Hindlimb muscle (tissue), 1 donor: ENCODE results near the gene PAOX. TPM values are rescaled to one million over a fixed set of nuclear protein-coding genes. Genes with fewer than 3 reads are reported as not detected.
"Not testable (repeated sequence)": the region's sequence is repeated elsewhere in the genome, so short reads cannot be mapped to it uniquely, and the experiment has no call there.

Experiments
- DNase-seq: peaks from one replicate; pipeline ENCODE4 v3.0.0-alpha.2; 2013
- polyA plus RNA-seq: library from polyadenylated mRNA; unstranded; fragments of 120-200 nt; gene quantifications from one replicate; pipeline ENCODE4 v1.2.1, GENCODE V29; 2013; ENCODE audit not compliant: insufficient read length

Gene PAOX
- polyA plus RNA-seq, 1 donor: 4.7 TPM

DNA sequence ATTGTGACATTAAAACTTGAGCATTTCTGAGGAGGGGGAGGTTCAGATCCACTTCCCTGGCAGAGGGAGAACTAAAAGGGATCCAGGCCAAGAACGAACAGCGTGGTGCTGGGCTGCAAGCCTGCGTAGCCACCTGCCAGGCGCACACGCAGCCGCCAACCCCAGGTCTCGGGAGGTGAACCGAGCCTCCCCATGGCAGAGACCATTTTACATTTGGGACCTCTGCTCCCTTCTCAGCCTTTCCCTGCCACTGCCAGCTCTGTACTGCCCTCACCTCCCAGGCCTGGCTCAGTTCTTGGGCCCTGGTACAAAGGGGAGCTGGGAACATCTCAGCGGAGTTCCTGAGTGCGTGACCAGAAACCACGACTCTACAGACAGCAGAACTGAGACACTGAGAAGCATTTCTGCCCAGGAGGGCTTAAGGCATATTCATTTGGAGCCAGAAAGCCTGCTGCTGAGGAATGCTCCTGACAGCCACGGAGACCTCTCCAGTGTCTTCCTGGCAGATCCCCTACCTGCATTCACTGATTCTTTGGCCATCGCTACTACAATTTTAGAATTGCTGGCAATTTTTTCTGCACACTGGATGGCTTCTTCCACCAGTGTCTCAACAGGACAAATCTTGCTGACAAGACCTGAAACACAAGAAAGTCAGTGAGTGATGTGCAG lies 13.5 kb upstream of the PAOX start:
- DNase-seq: no peak

DNA sequence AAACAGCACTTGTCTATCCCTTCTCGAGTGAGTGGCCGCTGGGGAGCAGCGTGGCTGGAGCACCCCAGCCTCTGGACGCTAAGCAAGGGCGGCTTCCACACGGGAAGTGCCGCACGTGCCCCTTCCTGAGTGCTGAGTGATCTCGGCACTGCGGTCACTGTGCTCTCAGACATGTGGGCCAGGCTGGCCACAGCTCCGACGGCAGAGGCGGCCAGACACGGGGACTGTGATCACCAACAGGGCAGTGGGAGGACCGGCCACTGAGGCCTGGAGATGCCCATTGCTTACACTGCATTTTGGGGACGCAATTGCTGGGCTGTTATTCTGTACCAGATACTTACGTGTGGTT lies 13.0 kb upstream of the PAOX start:
- DNase-seq: no peak

DNA sequence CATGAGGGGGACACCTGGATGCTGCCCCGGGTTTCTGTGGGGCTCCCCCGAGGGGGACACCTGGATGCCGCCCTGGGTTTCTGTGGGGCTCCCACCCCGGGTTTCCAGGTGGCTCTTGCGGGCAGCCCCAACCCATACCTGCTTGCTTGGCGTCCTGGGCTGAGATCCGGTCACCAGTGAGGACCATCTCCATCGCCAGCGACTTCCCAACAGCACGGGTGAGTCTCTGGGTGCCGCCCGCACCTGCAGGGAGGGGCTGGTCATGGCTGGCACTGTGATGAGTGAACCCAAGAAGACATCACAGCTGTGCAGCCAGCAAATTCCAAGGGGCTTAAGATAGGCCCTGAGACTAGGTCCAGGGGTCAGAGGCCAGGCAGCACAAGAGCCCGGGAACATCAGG lies 12.3 kb upstream of the PAOX start:
- no peak for DNase-seq

DNA sequence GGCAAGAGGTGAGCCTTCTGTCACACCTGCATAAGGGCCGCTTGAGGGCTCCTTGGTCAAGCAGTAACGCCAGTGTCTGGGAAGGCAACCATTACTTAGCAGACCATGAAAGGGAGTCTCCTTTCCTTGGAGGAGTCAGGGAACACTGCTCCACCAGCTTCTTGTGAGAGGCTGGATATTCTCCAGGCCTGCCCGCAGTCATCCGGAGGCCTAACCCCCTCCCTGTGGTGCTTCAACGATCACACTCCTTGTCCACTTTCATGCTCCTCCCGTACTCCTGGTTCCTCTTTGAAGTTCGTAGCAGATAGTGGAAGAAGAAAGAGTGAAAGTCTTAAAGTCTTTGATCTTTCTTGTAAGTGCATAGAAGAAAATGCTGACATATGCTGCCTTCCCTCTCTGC lies 11.6 kb upstream of the PAOX start:
- not testable (repeated sequence) for DNase-seq

DNA sequence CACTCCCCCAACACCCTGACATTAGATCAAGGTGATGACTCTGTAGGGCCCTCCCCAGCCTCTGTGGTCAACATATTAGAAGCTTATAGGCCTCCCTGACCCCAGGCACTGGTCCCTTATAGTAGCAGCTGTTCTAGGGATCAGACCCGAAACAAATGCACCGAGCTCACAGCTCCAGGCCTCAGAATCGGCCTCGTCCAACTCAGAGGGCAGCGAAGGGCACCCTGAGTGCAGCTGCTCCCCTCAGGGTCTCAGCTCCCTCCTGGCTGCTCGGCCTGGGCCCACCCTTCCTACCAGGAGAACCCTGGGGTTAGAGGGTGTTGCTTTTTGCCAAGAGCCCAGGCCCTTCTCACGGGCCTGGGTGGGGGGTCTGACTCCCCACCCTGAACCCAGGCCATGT lies 10.9 kb upstream of the PAOX start:
- no peak for DNase-seq

GRCh38 chr10:133370030-133370786 lies 8.9 kb upstream of the PAOX start:
- no peak for DNase-seq

DNA sequence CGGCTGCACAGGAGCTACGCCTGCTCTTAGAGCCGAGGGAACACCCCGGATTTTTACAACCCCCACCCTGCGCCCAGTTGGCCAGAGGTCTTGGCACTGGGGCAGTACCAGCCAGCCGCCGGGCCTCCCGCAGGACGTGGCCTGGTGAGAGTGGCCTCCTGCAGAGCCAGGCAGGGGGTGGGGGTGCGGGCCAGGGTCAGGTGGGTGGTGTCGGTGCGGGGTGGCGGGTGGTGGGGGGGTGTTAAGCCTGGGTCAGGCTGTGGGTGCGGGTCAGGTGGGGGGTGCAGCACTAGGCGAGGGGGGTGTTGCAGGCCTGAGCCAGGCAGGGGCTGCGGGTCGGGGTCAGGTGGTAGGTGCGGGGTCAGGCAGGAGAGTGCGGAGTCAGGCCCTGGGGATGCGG lies 6.6 kb upstream of the PAOX start:
- no peak for DNase-seq

DNA sequence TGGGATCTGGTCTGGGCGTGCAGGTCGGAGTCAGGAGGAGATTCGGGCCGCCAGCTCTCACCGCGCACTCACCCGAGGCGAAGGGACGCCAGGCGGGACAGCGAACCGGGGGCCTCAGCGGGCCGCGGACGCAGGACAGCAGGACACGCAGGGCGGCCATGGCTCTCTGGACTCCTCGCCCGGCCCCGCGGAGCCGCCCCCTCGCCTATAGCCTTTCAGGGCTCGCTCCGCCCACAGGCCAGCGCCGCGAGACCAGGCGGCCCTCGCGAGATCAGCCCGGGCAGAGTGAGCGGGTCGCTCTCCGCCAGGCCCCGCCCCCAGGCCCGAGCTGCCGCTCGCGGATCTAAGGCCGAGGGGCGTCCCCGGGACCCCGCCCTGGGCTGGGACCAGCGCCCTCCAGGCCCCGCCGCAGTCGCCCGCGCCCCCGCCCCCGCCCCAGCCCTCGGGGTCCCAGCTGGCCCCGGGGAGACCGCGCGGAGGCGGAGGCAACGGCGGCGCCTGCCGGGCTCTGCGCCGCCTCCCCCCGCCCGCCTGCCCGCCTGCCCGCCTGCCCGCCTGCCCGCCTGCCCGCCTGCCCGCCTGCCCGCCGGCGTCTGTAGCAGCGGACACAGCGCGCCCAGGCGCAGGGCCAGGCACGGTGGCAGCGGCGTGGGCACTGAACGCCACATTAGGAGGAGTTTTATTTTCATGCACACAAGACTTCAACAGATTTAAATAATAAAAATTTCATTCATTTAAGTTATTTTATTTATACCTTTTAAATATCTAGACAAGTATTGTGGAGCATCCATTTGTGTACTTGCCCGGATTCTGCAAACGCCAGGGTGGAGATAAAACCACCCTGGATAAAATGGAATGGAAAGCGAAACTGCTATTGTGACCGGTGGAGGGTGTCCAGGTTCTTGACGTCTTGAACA lies 5.6 kb upstream of the PAOX start, which contains the start of gene ECHS1:
ECHS1 (minus strand) TSS at position 181 of the 917 bp plus-strand sequence; CDS start at position 160, 21 bp downstream.
- peak; percentile 96 for DNase-seq

- DNase-seq: no peak
Observed at GRCh38 chr10:133375357-133376115, 3.5 kb upstream of the PAOX start.

GRCh38 chr10:133376183-133376582 lies 2.9 kb upstream of the PAOX start:
- not testable (repeated sequence) for DNase-seq

GRCh38 chr10:133377025-133377817 lies 1.8 kb upstream of the PAOX start:
- no peak for DNase-seq

- DNase-seq: no peak
Observed at GRCh38 chr10:133377818-133378250, 1.2 kb upstream of the PAOX start.

GRCh38 chr10:133378251-133379096 lies 588 bp upstream of the PAOX start:
- peak; percentile 68 for DNase-seq

GRCh38 chr10:133379801-133380666 lies 972 bp downstream of the PAOX start:
- no peak for DNase-seq

DNA sequence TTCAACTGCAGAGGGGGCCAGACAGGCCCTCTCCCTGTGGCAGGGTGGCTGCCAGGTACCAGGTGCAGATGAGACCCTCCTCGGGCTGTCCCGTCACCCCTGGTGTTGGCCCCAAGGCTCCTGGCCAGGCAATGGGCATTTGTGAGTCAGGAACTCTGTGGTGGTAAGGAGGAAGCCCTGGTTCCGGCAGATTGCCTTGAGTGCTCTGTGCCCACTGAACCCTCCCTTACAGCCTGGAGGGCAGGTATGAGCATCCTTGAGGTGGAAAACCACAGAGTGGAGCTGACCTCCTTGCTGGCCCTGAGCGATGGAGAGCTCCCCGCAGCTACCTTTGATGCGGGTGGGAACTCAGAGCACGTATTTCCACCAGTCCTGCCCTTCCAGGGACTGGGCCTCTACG lies 2.0 kb downstream of the PAOX start:
- no peak for DNase-seq

- no peak for DNase-seq
Observed at GRCh38 chr10:133383551-133383950, 4.5 kb downstream of the PAOX start.

GRCh38 chr10:133384071-133384470 lies 5.0 kb downstream of the PAOX start:
- DNase-seq: no peak

GRCh38 chr10:133385214-133385613 lies 6.2 kb downstream of the PAOX start:
- no peak for DNase-seq

DNA sequence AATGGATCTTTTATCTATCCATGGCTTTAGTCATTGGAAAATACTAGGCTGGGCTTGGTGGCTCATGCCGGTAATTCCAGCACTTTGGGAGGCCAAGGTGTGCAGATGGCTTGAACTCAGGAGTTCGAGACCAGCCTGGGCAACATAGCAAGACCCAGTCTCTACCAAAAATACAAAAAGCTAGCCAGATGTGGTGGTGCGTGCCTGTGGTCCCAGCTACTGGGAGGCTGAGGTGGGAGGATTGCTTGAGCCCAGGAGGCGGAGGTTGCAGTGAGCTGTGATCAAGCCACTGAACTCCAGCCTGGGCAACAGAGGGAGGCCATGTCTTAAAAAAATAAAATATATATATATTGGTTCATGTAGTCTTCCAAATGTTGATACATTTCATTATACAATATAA lies 7.9 kb downstream of the PAOX start:
- not testable (repeated sequence) for DNase-seq
